ENCODE data around the gene TBX15. TPM values are rescaled to one million over a fixed set of nuclear protein-coding genes. Genes with fewer than 3 reads are reported as not detected.

The TBX15 gene
- total RNA-seq, 2 experiments from 2014 or later = not detected

DNA sequence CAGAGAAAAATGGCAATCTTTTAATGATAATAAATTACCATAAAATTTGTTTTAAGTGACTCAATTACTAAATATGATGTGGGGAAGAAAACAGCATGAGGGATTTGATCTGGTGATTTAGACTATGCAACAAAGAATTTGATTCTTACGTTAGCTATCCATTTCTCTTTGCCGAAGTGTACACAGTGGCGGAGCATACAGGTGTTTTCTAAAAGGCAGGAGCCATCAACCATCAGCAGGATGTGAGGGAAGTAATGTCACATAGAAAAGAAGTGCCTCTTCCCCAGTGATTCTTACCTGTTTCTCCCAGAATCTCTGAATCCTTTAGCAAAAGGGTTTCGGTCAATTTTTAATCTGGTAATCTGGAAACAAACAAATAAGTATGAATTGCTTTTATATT lies 74.3 kb downstream of the TBX15 start:
- Mint-ChIP-seq H3K36me3 (ENCODE audit: low read depth) (no peaks in the 10 kb centered on the region), H3K27me3 (no peaks in the 10 kb centered on the region), H3K27ac (no peak overlapping the region), H3K4me3 (no peak overlapping the region), H3K4me1 (ENCODE audit: low read depth) (no peaks in the 10 kb centered on the region), H3K9me3 (no peaks in the 10 kb centered on the region)
- DNase-seq (no peak), ATAC-seq (no peak)
- intact Hi-C loops (cut with micrococcal nuclease) = no loop called here
- POLR2A ChIA-PET = no interaction called here
- TF ChIP-seq CTCF (IDR thresholded peaks at IDR 0.05) = no peak
- CTCF ChIA-PET = no interaction called here

- ATAC-seq = no peak
- intact Hi-C loops (cut with micrococcal nuclease) = no loop called here
- no peaks in the 10 kb centered on the region for H3K4me1 Mint-ChIP-seq (ENCODE audit: low read depth)
Observed at GRCh38 chr1:118912574-118912973, 75.6 kb downstream of the TBX15 start.

DNA sequence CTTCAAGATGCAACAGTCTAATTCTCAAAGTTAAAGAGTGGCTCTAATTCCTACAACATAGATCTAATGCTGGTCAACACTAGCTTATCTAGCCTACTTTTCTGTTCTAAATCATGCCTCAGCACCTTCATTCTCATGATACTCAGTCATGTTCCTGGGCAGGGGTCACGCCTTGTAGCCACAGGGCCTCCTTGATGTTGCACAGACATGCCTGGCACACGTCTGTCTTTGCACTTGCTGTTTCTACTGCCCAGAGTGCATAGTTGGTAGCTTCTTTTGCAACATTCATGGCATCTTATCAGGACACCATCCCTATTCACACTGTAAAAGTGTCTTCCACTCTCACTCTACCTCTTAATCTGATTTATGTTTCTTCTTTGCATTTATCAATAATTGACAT lies 76.6 kb downstream of the TBX15 start:
- POLR2A ChIA-PET = no interaction called here
- CTCF ChIA-PET = no interaction called here
- H3K27ac Mint-ChIP-seq = no peak overlapping the region
- H3K4me3 Mint-ChIP-seq = no peak overlapping the region
- no peak for TF ChIP-seq CTCF (IDR thresholded peaks at IDR 0.05)
- DNase-seq = no peak
- no peaks in the 10 kb centered on the region for H3K36me3 Mint-ChIP-seq (ENCODE audit: low read depth)
- no peak for ATAC-seq
- no peaks in the 10 kb centered on the region for H3K27me3 Mint-ChIP-seq
- H3K4me1 Mint-ChIP-seq (ENCODE audit: low read depth) = no peaks in the 10 kb centered on the region
- intact Hi-C loops (cut with micrococcal nuclease) = no loop called here
- no peaks in the 10 kb centered on the region for H3K9me3 Mint-ChIP-seq

More at GRCh38 chr1:118912574-118912973, 75.6 kb downstream of the TBX15 start:
- ChIA-PET CTCF (no interaction called here), POLR2A (no interaction called here)
- no peaks in the 10 kb centered on the region for H3K9me3 Mint-ChIP-seq
- H3K27ac Mint-ChIP-seq = no peak overlapping the region
- no peak overlapping the region for H3K4me3 Mint-ChIP-seq
- no peaks in the 10 kb centered on the region for H3K36me3 Mint-ChIP-seq (ENCODE audit: low read depth)
- TF ChIP-seq CTCF (IDR thresholded peaks at IDR 0.05) = no peak
- no peak for DNase-seq
- H3K27me3 Mint-ChIP-seq = no peaks in the 10 kb centered on the region

DNA sequence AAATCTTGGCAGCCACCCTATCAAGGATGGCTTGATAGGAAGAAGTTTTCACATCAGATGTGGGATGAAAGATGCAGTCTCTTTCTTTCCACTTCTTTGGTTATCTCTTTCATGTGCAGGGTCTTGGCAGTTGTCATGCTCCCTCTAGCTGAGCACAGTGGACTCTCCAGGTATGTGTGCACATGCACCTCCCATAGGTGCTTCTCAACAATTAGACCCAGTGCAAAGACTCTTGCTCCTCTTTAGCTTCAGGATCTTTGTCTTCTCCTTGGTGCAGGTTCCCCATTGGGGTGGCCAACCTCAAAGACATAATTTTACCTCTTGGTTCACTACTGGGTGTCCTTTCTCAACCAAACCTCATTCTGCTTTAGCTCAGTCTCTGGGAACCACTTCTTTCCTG lies 80.7 kb downstream of the TBX15 start:
- no peaks in the 10 kb centered on the region for H3K27me3 Mint-ChIP-seq
- ChIA-PET CTCF (no interaction called here), POLR2A (interaction anchor here (0.6 kb wide), 1 partner anchor 34 kb away, joined by 3 read pairs; no protein-coding TSS in a partner anchor)
- H3K27ac Mint-ChIP-seq = no peak overlapping the region
- DNase-seq (no peak), ATAC-seq (no peak)
- no peaks in the 10 kb centered on the region for H3K36me3 Mint-ChIP-seq (ENCODE audit: low read depth)
- no peak for TF ChIP-seq CTCF (IDR thresholded peaks at IDR 0.05)
- no peaks in the 10 kb centered on the region for H3K4me1 Mint-ChIP-seq (ENCODE audit: low read depth)
- H3K9me3 Mint-ChIP-seq = no peaks in the 10 kb centered on the region
- no peak overlapping the region for H3K4me3 Mint-ChIP-seq
- intact Hi-C loops (cut with micrococcal nuclease) = no loop called here

DNA sequence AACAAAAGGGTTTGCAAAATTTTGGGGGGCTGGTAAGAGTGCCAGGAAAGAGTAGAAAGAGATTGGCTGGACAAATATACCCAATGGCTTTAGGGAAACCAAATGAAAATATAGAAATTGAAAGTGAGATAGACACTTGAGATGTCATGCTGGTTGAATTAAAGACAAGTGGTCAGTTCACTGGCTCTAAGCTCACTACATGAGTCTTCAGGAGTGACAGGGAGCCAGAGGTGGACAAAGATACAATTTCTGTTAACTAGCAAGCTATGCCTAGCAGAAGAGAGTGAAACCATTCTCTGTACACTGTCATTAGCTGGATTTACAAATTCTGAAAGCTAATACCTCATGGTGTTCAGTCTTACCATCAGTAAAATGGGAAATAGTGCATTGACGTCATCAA lies 82.5 kb downstream of the TBX15 start:
- intact Hi-C loops (cut with micrococcal nuclease) = no loop called here
- no peaks in the 10 kb centered on the region for H3K36me3 Mint-ChIP-seq (ENCODE audit: low read depth)
- ATAC-seq = no peak
- no peak overlapping the region for H3K27ac Mint-ChIP-seq
- H3K4me3 Mint-ChIP-seq = no peak overlapping the region
- CTCF ChIA-PET = no interaction called here
- H3K9me3 Mint-ChIP-seq = no peaks in the 10 kb centered on the region
- no peak for TF ChIP-seq CTCF (IDR thresholded peaks at IDR 0.05)
- no peaks in the 10 kb centered on the region for H3K27me3 Mint-ChIP-seq
- H3K4me1 Mint-ChIP-seq (ENCODE audit: low read depth) = no peaks in the 10 kb centered on the region
- no peak for DNase-seq
- POLR2A ChIA-PET = no interaction called here

Measured in activated CD8-positive, alpha-beta T cell treated with anti-CD3 and anti-CD28 coated beads for 36 hours (primary cell).